HL-60 (cell line): ENCODE data around the gene BPGM.

ENCODE experiments used
- DNase-seq, 2 experiments: peaks; one replicate each; pipeline ENCODE4 v3.0.0-alpha.2; 2010 to 2020; ENCODE audit warnings: low read depth in 1 of 2, low spot score in 1 of 2
- H3K27ac ChIP-seq: fragments of 250-450 bp; sonication (Bioruptor Pico); replicated peaks from 2 replicates; pipeline ENCODE4 v1.5.1; 2020; ENCODE audit warnings: mild to moderate bottlenecking, moderate library complexity
- H3K27me3 ChIP-seq: fragments of 250-450 bp; sonication (Bioruptor Pico); 2 replicates; pipeline ENCODE4 v1.5.1; 2021; ENCODE audit warnings: mild to moderate bottlenecking, moderate library complexity; ENCODE audit not compliant: insufficient read depth, poor library complexity, severe bottlenecking
- H3K4me3 ChIP-seq: replicated peaks from 2 replicates; pipeline ENCODE4 v1.5.1; 2011; ENCODE audit warnings: mild to moderate bottlenecking, control low read depth, low read length; ENCODE audit not compliant: insufficient read depth
- GABPA ChIP-seq: IDR thresholded peaks from 2 replicates; pipeline ENCODE4 v1.6.1; 2012; ENCODE audit warnings: low read depth
- POLR2AphosphoS5 ChIP-seq: IDR thresholded peaks from 2 replicates; pipeline ENCODE4 v1.6.1; 2012; ENCODE audit warnings: low read depth
- SPI1 ChIP-seq: IDR thresholded peaks from 2 replicates; pipeline ENCODE4 v1.6.1; 2012; ENCODE audit warnings: low read depth, mild to moderate bottlenecking, borderline replicate concordance
- TF ChIP-seq, protein P1 (sequence below): IDR thresholded peaks from one replicate; pipeline ENCODE4 v1.5.1; 2011; ENCODE audit warnings: low read length, control low read depth, inconsistent platforms; ENCODE audit not compliant: insufficient read depth
- TF ChIP-seq, protein P2 (sequence below): IDR thresholded peaks from 2 replicates; pipeline ENCODE4 v1.6.1; 2012; ENCODE audit warnings: low read depth; ENCODE audit not compliant: insufficient replicate concordance

The BPGM gene

DNA sequence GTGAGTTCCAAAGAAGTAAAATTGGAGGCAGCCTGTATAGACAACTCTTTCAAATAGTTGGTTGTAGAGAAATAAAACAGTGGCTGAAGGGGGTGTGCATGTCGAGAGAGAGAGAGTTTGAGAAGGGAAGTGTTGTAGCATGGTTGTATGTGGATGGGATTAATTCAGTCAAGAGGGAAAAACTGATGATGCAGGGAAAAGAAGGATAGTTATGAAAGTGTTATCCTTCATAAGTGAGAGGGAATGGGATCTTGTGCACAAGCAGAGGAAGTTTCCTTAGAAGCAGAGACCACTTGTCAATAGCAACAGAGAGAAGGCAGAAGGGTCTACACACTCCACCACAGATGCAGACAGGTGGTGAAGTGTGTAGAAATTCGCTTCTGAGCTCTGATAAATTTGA, 30.0 kb upstream of the BPGM start:
- H3K27ac ChIP-seq, result no peak overlapping the region
- no peaks in the 10 kb centered on the region for H3K27me3 ChIP-seq
- TF ChIP-seq, protein P1, sequence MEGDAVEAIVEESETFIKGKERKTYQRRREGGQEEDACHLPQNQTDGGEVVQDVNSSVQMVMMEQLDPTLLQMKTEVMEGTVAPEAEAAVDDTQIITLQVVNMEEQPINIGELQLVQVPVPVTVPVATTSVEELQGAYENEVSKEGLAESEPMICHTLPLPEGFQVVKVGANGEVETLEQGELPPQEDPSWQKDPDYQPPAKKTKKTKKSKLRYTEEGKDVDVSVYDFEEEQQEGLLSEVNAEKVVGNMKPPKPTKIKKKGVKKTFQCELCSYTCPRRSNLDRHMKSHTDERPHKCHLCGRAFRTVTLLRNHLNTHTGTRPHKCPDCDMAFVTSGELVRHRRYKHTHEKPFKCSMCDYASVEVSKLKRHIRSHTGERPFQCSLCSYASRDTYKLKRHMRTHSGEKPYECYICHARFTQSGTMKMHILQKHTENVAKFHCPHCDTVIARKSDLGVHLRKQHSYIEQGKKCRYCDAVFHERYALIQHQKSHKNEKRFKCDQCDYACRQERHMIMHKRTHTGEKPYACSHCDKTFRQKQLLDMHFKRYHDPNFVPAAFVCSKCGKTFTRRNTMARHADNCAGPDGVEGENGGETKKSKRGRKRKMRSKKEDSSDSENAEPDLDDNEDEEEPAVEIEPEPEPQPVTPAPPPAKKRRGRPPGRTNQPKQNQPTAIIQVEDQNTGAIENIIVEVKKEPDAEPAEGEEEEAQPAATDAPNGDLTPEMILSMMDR, result no peak
- TF ChIP-seq POLR2AphosphoS5 (no peak), SPI1 (no peak), GABPA (no peak)
- TF ChIP-seq, protein P2, sequence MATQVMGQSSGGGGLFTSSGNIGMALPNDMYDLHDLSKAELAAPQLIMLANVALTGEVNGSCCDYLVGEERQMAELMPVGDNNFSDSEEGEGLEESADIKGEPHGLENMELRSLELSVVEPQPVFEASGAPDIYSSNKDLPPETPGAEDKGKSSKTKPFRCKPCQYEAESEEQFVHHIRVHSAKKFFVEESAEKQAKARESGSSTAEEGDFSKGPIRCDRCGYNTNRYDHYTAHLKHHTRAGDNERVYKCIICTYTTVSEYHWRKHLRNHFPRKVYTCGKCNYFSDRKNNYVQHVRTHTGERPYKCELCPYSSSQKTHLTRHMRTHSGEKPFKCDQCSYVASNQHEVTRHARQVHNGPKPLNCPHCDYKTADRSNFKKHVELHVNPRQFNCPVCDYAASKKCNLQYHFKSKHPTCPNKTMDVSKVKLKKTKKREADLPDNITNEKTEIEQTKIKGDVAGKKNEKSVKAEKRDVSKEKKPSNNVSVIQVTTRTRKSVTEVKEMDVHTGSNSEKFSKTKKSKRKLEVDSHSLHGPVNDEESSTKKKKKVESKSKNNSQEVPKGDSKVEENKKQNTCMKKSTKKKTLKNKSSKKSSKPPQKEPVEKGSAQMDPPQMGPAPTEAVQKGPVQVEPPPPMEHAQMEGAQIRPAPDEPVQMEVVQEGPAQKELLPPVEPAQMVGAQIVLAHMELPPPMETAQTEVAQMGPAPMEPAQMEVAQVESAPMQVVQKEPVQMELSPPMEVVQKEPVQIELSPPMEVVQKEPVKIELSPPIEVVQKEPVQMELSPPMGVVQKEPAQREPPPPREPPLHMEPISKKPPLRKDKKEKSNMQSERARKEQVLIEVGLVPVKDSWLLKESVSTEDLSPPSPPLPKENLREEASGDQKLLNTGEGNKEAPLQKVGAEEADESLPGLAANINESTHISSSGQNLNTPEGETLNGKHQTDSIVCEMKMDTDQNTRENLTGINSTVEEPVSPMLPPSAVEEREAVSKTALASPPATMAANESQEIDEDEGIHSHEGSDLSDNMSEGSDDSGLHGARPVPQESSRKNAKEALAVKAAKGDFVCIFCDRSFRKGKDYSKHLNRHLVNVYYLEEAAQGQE, result no peak

DNA sequence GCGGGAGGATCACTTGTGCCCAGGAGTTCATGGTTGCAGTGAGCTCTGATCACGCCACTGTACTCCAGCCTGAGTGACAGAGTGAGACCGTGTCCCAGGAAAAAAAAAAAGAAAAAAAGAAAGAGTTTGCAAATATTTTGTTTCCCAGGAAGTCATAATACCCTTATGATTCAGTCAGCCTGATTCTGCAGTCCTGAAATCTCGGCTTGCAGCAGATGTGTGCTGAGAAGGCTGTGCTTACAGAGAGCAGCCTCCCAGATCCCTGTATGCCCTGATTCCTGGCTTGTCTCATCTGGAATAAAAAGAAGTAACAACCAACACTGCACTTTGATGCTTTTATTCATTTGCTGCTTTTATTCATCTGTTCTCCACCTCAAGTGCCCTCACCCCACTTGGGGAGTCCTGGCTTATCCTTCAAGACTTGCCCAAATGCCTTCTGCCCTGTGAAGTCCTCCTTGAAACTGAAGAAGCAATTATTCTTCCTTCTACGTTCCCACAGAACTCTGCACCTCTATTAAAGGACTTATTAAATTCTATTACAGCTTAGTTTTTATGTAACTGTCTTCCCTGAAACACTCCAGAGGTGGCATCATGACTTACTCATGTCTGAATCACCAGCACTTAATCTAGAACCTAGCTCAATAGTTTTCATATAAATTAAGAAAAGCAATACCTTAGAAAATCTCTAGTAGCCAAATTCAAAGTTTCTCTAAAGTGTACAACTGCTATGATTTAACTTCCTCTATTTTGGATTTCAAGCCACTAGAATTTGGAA, 27.7 kb upstream of the BPGM start:
- DNase-seq, result no peak
- TF ChIP-seq GABPA, result no peak
- TF ChIP-seq SPI1, result no peak
- TF ChIP-seq, protein P2, result no peak
- TF ChIP-seq POLR2AphosphoS5, result no peak
- TF ChIP-seq, protein P1, result no peak
- Histone ChIP-seq H3K27me3 (no peaks in the 10 kb centered on the region), H3K4me3 (no peak overlapping the region), H3K27ac (no peak overlapping the region)

More for the DNA sequence above, 30.0 kb upstream of the BPGM start:
- DNase-seq, result no peak
- no peak overlapping the region for H3K4me3 ChIP-seq

DNA sequence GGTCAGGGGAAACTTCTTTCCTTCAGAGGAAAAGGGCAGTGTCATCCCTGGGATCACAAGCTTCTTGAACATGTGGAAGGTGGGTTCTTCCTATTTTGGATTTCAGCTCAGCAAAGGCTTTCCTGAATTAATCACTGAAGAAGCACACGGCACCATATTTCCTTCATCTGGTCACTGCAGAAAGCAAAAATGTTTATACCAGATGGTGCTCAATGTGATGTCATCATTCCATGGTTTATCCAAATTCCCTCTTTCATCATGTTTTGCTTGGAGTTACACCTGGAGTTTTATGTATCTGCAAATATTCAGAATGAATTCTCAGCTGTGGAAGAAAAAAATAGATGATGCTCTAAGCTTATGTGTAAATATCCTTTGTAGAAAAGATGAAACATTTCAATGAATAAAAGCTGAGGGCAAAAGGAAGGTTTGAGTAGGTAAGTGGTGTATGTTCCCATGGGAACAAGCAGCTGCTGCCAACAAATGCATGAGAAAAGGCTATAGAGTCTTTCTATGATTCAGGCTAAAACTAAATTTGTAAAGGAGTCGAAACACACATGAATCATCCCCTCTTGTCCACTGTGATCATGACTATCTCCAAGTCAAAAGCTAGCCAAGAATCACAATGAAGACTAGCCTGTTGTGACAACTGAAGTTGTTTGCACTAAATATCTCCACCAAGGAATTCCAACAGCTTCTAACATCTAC, 26.9 kb upstream of the BPGM start:
- no peaks in the 10 kb centered on the region for H3K27me3 ChIP-seq
- TF ChIP-seq, protein P2, result no peak
- no peak for TF ChIP-seq POLR2AphosphoS5
- TF ChIP-seq, protein P1, result no peak
- no peak for TF ChIP-seq GABPA
- no peak for TF ChIP-seq SPI1
- H3K27ac ChIP-seq, result no peak overlapping the region
- DNase-seq, result no peak
- no peak overlapping the region for H3K4me3 ChIP-seq
